MG63 (cell line): Measurements from ENCODE around the gene SMCO4. TPM values are rescaled to one million over a fixed set of nuclear protein-coding genes. Genes with fewer than 3 reads are reported as not detected.
"Not testable (repeated sequence)": the region's sequence is repeated elsewhere in the genome, so short reads cannot be mapped to it uniquely, and the experiment has no call there.

Source experiments
- DNase-seq: peaks from one replicate; pipeline ENCODE4 v3.0.0-alpha.2; 2020
- H3K27me3 ChIP-seq: fragments of 250-450 bp; sonication (Bioruptor Pico); 2 replicates; pipeline ENCODE4 v1.5.1; 2020; ENCODE audit warnings: mild to moderate bottlenecking, moderate library complexity
- H3K36me3 ChIP-seq: fragments of 250-450 bp; sonication (Bioruptor Pico); 2 replicates; pipeline ENCODE4 v1.5.1; 2020; ENCODE audit warnings: mild to moderate bottlenecking, moderate library complexity
- H3K4me3 ChIP-seq: fragments of 250-450 bp; sonication (Bioruptor Pico); 2 replicates; pipeline ENCODE4 v1.5.1; 2020; ENCODE audit warnings: mild to moderate bottlenecking, moderate library complexity
- H3K9me3 ChIP-seq: fragments of 250-450 bp; sonication (Bioruptor Pico); 2 replicates; pipeline ENCODE4 v1.5.1; 2020; ENCODE audit warnings: mild to moderate bottlenecking, moderate library complexity
- total RNA-seq: library from RNA; depleted of rRNA; stranded (reverse); fragments of >200 nt; shearing (Covaris generic); gene quantifications from 2 replicates; pipeline ENCODE4 v1.2.3, GENCODE V29; 2014; ENCODE audit warnings: low replicate concordance

SMCO4 gene
- total RNA-seq, 1 experiment from 2014 or later: 20.5 TPM

- H3K27me3 ChIP-seq: no peaks in the 10 kb centered on the region
- H3K36me3 ChIP-seq: no peaks in the 10 kb centered on the region
- H3K4me3 ChIP-seq: no peak overlapping the region
- no peak for DNase-seq
- no peaks in the 10 kb centered on the region for H3K9me3 ChIP-seq
Measured at GRCh38 chr11:93540337-93540736, 2.9 kb downstream of the SMCO4 start.

GRCh38 chr11:93537767-93538261, 5.4 kb downstream of the SMCO4 start:
- Histone ChIP-seq H3K36me3 (no peaks in the 10 kb centered on the region), H3K4me3 (no peak overlapping the region), H3K9me3 (no peaks in the 10 kb centered on the region), H3K27me3 (no peaks in the 10 kb centered on the region)
- DNase-seq: no peak

GRCh38 chr11:93537049-93537448, 6.1 kb downstream of the SMCO4 start:
- DNase-seq: no peak
- no peaks in the 10 kb centered on the region for H3K27me3 ChIP-seq

GRCh38 chr11:93536101-93536861, 6.9 kb downstream of the SMCO4 start:
- DNase-seq: no peak
- no peaks in the 10 kb centered on the region for H3K27me3 ChIP-seq
- H3K4me3 ChIP-seq: no peak overlapping the region
- H3K9me3 ChIP-seq: no peaks in the 10 kb centered on the region
- H3K36me3 ChIP-seq: no peaks in the 10 kb centered on the region

More at GRCh38 chr11:93537049-93537448, 6.1 kb downstream of the SMCO4 start:
- Histone ChIP-seq H3K36me3 (no peaks in the 10 kb centered on the region), H3K9me3 (no peaks in the 10 kb centered on the region), H3K4me3 (no peak overlapping the region)

- H3K36me3 ChIP-seq, H3K9me3 ChIP-seq, DNase-seq, H3K4me3 ChIP-seq, H3K27me3 ChIP-seq: not testable (repeated sequence)
Measured at GRCh38 chr11:93535578-93535977, 7.6 kb downstream of the SMCO4 start.

- DNase-seq: no peak
- no peaks in the 10 kb centered on the region for H3K9me3 ChIP-seq
- H3K27me3 ChIP-seq: no peaks in the 10 kb centered on the region
- no peaks in the 10 kb centered on the region for H3K36me3 ChIP-seq
- H3K4me3 ChIP-seq: no peak overlapping the region
Measured at GRCh38 chr11:93532806-93533205, 10.4 kb downstream of the SMCO4 start.

- Histone ChIP-seq H3K36me3 (no peaks in the 10 kb centered on the region), H3K9me3 (no peaks in the 10 kb centered on the region), H3K27me3 (no peaks in the 10 kb centered on the region), H3K4me3 (no peak overlapping the region)
- DNase-seq: no peak
Measured at GRCh38 chr11:93532281-93532789, 10.9 kb downstream of the SMCO4 start.

GRCh38 chr11:93530468-93530826, 12.7 kb downstream of the SMCO4 start:
- DNase-seq: no peak
- Histone ChIP-seq H3K9me3 (no peaks in the 10 kb centered on the region), H3K4me3 (no peak overlapping the region), H3K36me3 (no peaks in the 10 kb centered on the region), H3K27me3 (no peaks in the 10 kb centered on the region)

- Histone ChIP-seq H3K9me3 (no peaks in the 10 kb centered on the region), H3K27me3 (no peaks in the 10 kb centered on the region), H3K36me3 (no peaks in the 10 kb centered on the region), H3K4me3 (no peak overlapping the region)
- no peak for DNase-seq
Measured at GRCh38 chr11:93529707-93530467, 13.3 kb downstream of the SMCO4 start.

GRCh38 chr11:93528757-93529645, 14.2 kb downstream of the SMCO4 start:
- no peak for DNase-seq
- no peaks in the 10 kb centered on the region for H3K27me3 ChIP-seq
- H3K36me3 ChIP-seq: no peaks in the 10 kb centered on the region
- H3K9me3 ChIP-seq: no peaks in the 10 kb centered on the region
- no peak overlapping the region for H3K4me3 ChIP-seq

- Histone ChIP-seq H3K36me3 (no peaks in the 10 kb centered on the region), H3K4me3 (no peak overlapping the region), H3K27me3 (no peaks in the 10 kb centered on the region), H3K9me3 (no peaks in the 10 kb centered on the region)
- DNase-seq: no peak
Measured at GRCh38 chr11:93528252-93528651, 14.9 kb downstream of the SMCO4 start.

GRCh38 chr11:93526641-93527583, 16.3 kb downstream of the SMCO4 start:
- Histone ChIP-seq H3K4me3 (no peak overlapping the region), H3K9me3 (no peaks in the 10 kb centered on the region), H3K27me3 (no peaks in the 10 kb centered on the region), H3K36me3 (no peaks in the 10 kb centered on the region)
- no peak for DNase-seq

GRCh38 chr11:93526346-93526633, 16.9 kb downstream of the SMCO4 start:
- Histone ChIP-seq H3K36me3 (no peaks in the 10 kb centered on the region), H3K9me3 (no peaks in the 10 kb centered on the region), H3K27me3 (no peaks in the 10 kb centered on the region), H3K4me3 (no peak overlapping the region)
- DNase-seq: no peak

- peak; percentile 56 for DNase-seq
- H3K36me3 ChIP-seq: no peaks in the 10 kb centered on the region
- H3K27me3 ChIP-seq: no peaks in the 10 kb centered on the region
- H3K4me3 ChIP-seq: no peak overlapping the region
- no peaks in the 10 kb centered on the region for H3K9me3 ChIP-seq
Measured at GRCh38 chr11:93525601-93526345, 17.4 kb downstream of the SMCO4 start.

- H3K9me3 ChIP-seq: no peaks in the 10 kb centered on the region
- H3K27me3 ChIP-seq: no peaks in the 10 kb centered on the region
- no peak for DNase-seq
- H3K4me3 ChIP-seq: no peak overlapping the region
- H3K36me3 ChIP-seq: no peaks in the 10 kb centered on the region
Measured at GRCh38 chr11:93524858-93525257, 18.3 kb downstream of the SMCO4 start.
